ENCODE results near the gene CCDC6. TPM values are rescaled to one million over a fixed set of nuclear protein-coding genes. Genes with fewer than 3 reads are reported as not detected.

CCDC6 gene
- total RNA-seq, 1 experiment from 2014 or later = 16.7 TPM

DNA sequence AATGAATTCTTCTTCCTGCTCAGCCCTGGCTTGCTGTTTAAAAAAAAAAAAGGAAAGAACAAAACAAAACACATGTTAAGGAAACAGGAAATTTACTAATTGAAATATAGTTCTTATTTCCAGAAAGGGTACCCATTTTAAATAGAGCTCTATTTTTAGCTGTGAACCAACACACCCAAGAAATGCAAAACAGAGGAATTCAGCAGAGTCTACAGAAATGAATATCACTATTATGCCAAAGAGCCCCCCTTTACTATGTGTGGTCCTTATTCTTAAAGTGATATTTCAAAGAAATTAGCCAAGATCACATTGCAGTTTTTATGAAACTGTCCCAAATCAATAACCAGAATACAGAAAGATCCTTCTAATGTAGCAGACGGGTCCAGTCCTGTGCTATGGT, 53.7 kb downstream of the CCDC6 start:
- DNase-seq (ENCODE audit: low spot score) = no peak

DNA sequence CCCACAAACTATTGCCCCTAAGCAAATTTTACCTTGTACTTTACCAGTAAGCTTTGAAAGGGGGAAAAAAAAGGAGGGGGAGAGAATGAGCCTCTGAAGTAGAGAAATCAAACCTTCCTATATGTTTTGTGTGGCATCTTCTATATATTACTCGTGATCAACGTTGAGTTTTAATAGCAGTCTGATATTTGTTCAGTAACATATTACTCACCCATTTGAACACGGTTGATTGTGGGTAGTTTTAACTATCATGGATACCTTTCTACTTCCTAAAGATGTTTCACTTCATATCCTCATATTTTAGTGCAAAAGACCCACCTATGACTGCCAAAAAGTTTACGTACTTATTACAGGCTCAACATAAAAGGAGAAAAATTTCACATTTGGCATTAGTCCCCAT, 54.5 kb downstream of the CCDC6 start:
- no peak for DNase-seq (ENCODE audit: low spot score)

DNA sequence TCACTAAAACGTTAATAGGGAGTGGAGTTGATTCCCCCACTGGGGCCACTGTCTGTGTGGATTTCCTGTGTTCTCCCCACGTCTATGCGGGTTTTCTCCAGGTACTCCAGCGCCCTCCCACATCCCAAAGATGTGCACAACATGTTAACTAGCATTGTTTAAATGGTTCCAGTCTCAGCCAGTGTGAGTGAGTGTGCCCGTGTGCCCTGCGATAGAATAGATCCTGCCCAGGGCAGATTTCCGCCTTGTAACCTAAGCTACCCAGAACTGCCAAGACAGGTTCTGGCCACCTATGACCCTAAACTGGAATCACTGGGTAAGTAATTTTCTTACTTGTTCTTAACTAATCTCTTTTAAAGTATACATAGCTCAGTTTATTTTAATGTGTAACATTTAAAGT, 58.5 kb downstream of the CCDC6 start:
- no peak for DNase-seq (ENCODE audit: low spot score)

DNA sequence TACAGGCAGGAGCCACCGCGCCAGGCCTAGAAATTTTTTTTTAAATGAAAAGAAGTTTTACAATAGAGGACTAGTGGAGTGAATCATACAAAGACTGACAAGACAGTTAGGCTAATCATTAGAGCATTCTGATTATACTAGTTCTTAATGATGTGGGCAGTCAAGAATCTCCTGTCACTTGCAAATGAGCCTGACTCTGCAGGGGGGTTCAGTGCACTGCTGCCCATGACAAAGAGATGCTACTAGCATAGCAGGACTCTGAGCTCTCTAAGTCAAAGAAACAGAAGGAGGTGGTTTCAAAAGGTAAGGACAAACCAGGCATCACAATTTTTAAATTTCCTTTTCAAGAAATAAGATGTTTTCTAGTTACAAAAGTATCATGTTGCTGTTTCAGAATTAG, 59.0 kb downstream of the CCDC6 start:
- no peak for DNase-seq (ENCODE audit: low spot score)

DNA sequence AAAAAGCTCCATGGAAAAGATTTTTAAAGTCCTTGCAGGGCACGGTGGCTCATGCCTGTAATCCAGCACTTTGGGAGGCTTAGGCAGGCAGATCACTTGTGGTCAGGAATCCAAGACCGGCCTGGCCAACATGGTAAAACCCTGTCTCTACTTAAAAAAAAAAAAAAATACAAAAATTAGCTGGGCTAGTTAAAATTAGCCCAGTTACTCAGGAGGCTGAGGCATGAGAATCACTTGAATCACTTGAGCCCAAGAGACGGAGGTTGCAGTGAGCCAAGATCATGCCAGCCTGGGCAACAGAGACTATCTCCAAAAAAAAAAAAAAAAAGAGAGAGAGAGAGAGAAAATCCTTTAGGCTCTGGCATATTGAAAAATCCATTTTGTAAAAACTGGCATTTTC, 61.9 kb downstream of the CCDC6 start:
- no peak for DNase-seq (ENCODE audit: low spot score)

DNA sequence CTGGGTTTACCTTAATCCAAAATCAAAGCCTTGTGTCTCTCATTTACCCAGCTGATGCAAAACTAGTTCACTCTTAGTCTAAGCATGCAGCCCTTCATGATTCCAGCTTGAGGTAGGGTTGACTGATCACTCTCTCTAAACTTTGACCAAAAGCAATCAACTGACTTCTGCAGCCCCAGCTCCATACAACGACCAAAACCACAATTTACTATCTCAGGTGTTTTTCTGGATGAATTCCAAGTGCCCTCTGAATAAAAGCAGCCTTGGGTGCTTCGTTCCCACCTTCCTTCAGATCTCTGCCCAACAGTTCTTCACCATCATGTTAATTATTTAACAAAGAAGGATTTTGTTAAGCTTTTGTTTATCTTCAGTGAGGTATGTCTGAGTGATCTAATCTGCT, 62.6 kb downstream of the CCDC6 start:
- DNase-seq (ENCODE audit: low spot score) = no peak

DNA sequence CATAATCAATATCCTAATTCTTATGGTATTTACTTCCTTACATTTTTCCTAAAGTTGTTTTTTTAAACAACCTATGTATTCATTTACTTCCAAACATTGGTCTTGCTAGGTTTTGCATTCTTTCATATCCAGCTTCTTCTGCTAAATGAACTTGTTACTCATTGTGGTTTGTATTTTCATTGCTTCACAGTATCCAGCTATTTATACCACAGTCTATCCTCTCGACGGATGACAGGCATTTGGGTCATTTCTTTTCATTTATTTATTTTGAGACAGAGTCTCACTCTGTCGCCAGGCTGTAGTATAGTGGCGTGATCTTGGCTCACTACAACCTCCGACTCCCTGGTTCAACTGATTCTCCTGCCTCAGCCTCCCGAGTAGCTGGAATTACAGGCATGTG, 66.8 kb downstream of the CCDC6 start:
- DNase-seq (ENCODE audit: low spot score) = peak; percentile 40

DNA sequence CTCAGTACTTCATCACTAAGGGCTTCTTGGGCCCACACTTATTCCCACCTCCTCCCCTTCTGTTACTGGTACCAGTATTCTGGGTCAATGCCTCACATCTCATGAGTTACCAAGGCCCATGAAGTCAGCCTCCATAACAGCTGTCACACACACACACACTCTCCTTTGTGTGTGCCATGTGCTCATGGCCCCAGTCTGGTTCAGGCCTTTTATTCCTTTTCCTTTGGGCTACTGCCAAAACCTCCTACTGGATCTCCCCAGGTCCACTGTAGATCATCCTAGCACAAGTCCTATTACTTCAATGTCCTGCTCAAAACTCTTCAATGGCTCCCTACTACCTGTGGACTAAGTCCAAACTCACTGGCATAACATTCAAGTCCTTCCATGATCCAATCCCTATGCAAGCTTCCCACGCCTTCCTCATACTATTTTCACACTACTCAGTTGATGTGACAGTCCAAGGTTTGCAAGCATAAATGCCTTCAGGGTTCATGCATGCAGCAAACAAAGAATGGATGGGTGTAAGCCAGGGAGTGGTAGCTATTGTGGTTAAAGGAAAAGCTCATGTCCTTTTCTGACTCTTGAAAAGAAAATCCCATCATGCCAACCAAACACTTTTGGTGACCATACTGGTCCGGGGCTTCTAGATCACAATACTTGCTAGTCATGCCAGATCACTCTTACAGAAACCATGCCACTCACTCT, 68.1 kb downstream of the CCDC6 start:
- DNase-seq (ENCODE audit: low spot score) = no peak

DNA sequence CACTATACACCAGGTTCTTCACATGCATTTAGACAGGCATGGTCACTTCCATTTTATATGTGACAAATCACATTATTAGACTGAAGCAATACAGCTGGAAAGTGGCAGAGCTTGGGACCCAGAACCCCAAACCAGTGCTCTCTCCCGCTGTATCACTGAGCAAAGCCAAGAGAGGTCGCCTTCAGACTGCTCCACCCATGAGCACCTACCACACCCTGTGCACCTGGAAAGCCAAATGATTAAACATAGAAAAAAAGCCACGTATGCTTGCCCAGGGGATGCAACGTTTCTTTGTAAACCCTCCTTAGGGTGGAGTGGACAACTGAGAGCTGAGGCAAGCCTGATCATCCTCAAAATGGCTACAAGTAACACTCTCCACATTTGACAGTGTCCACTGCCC, 72.5 kb downstream of the CCDC6 start:
- DNase-seq (ENCODE audit: low spot score) = no peak

DNA sequence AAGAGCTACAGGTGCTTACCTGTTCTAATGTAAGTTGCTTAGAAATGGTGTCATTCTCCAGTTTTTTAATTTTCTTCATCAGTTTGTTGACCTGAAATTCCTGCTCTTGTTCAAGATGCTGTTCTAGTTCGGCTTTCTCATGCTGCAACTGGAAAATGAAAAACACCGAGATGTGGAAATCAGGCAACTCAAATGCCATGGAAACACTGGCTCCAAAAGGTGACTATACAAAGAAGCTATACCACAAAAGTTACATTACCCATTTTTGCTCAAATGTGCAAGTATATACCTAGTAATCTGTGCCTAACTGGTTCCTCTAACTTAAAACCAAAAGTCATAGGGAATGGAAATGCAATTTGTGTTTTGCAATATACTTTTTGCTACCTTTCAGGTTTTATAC, 73.8 kb downstream of the CCDC6 start:
- no peak for DNase-seq (ENCODE audit: low spot score)

DNA sequence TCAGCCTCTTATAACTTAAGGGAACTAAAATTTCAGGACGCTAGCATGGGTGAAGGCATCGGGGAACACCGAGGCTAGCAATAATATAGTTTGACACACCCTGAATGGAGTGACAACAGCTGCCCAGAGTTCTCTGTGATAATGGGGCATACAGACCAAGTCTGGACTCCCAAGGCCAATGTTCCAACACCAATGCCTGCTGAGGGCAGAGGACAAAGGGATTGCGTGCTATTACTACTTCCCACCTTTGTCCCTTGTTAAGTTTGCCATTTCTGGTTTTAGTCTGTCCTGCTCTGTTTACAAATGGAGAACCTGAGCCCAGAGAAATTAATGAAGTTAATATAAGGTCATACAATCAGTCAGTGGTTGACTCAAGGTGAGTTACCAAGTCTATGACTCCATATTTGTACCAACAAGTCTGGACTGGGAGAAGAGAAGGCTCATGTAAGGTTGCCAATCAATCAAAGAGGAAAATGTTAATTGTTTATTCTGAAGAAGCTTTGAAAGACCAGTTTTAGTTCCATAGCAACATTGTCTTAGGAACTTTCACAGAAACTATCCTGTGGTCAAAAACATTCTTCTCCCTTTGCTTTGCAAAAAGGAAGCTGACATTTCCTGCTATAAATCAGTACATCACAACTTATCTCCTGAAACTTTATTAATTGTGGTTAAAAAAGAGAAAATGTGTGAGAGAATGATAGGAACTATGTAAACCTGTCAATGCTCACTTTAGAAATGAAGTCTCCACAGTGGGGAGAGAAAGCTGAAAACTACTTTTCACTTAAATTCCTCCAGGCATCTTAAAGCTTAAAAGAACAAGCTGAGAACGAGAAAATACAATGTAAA, 74.5 kb downstream of the CCDC6 start:
- no peak for DNase-seq (ENCODE audit: low spot score)

DNA sequence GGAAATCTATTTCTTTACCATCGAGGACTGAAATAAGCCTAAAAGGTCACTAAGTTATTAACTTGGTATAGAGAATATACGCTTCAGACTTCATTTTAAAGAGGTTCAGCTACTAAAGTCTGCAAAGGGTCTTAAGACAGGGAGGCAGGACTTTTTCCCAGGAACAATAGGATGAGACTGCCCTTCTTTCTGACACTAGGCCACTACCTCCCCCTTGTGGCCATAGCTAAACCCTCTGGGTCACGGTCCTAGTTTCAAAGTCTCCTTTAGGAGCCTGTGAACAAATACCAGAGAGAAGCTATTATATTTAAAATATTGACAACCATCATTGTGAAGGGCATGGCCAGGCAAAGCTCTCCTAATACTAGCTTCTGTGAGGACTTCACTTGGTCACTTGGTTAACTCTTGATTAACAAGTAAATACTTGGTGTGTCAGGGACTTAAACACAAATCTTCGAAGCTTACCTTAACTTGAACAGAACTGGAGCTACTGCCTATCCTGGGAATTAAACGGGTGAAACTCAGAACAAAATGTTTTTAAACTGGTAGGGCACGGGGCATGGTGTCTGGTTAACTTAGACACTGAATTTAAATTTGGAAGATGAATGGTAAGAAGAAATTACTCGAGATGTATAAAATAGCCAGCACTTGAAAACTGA, 75.6 kb downstream of the CCDC6 start:
- peak; percentile 57 for DNase-seq (ENCODE audit: low spot score)

DNA sequence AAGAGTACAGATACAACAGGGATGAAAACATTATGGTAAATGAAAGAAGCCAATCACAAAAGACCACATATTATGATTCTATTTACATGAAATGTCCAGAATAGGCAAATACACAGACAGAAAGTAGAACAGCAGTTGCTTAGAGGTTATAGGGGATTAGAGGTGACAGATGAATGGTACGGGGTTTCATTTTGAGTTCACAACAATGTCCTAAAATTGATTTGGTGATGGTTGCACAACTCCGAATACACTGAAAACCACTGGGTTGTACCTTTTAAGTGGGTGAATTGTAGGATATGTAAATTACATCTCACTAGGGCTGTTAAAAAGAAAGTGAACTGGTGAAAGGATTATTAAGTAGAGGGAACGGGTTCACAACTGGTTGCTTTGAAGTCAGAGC, 76.8 kb downstream of the CCDC6 start:
- DNase-seq (ENCODE audit: low spot score) = no peak

DNA sequence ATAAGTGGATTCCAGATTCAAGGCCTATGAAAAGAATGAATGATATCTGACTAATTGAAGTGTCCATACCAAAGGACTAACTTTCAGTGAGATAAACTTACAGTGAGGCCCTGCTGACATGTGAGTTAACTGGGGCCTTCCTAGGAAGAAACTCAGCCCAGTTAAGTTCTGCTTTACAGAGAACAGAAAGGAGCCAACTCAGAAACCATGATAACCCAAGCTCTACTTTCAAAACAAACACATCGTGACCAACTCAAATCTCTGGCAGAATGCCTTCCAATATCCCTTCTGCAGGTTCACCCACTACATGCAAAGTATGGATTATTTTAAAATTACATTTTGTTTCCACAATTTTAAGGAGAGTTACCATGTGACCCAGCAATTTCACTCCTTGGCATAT, 77.3 kb downstream of the CCDC6 start:
- DNase-seq (ENCODE audit: low spot score) = no peak

DNA sequence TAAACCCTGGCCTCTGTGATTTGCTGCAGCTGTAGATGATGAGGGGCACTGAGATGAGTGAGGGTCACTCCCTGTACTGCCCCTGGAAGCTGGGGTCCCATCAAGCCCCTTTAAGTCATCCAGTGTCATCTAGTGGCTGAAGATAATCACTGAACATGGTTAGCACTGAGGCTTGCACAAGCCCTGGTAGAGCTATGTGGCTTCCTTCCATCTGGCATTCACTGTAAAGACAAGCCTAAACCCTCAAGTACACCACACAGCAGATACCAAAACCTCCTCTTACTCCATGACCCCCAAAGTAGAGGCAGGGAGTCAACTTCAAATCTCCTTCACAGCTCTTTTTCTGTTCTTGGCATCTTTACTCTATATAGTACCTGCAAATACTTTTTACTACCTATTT, 80.4 kb downstream of the CCDC6 start:
- no peak for DNase-seq (ENCODE audit: low spot score)

DNA sequence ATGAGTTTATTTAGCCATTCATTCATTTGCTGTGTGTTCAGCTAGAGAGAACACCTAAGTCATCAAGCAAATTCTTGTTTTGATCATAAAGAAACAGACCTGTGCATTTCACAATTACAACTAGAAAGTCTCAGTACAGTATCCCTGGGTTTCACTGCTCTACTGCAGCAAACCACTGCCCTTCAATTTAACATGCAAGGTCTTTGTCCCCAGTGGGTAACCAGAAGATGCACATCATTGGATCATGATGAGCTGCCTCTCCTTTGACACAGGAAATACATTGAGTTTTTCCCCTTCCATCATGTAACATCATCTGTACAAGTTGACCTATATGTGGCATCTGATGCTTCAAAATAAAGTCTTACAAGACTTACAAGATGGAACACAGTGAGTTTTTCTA, 82.6 kb downstream of the CCDC6 start:
- no peak for DNase-seq (ENCODE audit: low spot score)

DNA sequence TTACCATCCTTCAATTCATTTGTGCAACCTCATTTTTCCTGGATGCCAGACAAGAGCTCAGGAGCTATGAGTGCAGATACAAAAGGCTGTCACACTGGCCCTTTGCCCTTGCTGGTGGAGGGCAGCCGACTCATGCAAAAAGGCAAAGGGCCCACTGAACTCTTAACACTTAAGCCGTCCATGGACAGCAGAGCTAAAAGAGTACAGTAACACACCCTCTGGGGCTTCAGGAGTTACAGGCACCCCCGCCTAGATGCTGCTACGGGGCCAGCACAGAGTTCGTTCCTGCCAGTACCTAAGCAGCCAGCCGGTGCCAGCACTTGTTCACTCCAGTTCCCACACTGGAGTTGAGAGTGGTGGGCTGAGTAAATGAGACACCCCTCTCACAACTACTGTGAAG, 83.2 kb downstream of the CCDC6 start:
- no peak for DNase-seq (ENCODE audit: low spot score)

DNA sequence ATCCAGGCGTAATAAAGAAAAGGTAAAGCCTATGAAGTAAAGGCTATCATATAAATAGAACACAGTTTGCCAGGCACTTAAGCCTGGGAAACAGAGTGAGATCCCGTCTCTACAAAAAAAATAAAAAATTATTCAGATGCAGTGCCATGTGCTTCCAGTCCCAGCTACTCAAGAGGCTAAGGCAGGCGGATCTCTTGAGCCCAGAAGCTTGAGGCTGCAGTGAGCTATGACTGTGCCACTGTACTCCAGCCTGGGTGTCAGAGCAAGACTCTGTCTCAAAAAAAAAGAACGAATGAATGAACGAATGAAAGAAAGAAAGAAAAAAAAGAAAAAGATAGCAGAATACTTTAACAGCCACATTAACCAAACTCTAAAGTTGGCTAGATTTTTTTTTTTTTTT, 85.9 kb downstream of the CCDC6 start:
- DNase-seq (ENCODE audit: low spot score) = no peak

DNA sequence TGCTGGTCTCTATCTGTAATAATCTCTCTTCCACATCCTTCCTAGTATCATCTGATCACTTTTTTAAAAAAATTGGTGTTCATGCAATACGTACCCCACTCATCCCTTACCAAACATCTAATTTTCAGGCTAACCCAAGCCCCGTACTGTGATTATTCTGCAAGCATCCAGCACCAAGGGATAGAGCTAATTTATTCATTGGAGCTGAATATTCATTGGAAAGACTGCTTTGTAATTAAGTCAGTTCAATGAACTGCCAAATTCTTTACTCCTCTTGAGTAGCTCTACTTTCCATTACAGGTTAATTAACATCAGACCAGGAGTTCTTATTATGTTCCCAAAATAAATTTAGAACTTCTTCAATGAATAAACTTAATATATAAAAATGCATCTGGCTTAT, 86.7 kb downstream of the CCDC6 start:
- no peak for DNase-seq (ENCODE audit: low spot score)

DNA sequence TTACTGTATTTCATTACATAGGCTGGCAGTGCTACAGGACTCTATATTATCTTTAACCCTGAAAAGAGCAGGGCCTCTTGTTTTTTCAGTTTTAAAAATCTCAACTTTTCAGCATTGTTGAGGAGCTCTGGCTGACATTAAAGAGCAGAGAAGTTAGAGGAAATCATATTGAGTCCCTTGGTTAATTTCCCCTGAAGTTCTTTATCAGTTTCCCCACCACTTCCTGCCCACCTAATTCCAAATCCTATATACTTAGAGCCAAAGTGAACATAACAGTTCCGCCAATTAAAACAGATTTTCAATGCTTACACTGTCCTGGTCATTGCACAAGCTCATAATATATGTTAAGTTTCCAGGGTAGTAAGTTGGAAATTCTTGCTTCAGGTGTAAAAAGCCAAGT, 87.1 kb downstream of the CCDC6 start:
- DNase-seq (ENCODE audit: low spot score) = no peak

DNA sequence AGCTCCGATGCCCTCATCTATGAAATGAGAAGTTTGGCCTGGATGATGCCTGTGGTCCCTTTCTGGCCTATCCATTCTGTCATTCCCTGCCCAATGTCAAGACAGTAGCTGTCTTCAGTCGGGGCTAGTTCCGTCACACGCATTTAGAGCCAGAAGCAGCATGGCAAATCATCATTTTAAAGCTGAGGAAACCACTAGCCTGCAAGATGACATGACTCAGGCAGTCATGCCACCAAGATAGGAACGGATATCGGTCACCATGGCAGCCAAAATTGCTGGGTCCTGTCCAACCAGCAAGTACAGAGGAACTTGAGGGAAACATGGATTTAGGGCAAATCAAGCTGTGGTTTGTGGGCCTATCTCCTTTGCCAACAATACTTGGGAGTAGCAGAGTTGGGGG, 88.6 kb downstream of the CCDC6 start:
- DNase-seq (ENCODE audit: low spot score) = peak; percentile 53

DNA sequence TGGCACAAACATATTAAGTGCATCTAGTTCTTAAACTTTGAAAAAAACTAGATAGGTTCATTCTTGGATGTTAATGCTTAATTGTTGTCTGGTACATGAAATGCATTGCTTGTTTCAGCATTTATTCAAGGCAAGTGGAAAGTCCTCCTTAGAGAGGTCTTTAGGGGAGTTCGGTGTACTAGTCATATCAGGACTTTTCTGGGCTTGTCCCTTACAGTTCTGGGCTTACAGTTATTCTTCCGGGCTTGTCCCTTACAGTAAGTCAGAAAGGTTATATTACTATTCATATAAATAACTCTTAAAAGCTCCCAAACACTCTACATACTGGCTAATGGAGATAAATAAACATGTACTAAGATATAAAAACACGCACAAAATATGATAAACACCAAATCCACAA, 91.5 kb downstream of the CCDC6 start:
- DNase-seq (ENCODE audit: low spot score) = no peak

DNA sequence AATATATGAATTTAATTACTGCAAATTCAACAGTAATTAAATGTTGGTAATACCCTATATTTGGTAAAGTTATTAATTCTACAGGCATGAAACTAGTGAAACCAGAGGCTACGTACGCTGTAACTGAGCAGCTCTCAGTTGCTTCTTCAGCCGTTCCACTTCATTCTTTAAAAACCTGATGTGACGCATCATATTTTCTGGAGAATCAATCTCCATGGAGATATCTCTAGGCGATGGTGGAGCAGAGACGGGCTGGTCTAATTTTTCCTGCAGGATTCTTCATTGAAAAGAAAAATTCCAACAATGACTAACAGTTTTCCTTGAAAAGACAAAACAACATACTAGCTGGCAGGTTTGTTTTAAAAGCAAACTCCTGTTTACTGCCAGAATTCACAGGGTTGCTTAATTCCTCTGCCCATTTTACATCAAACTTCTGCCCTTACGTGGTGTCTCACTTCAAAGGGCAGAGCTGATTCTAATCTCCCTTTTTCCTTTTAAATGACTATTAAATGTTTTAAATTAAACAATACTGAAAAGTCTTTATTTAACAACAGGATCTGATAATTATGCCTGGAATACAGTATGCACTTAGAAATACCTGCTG, 93.7 kb downstream of the CCDC6 start:
- no peak for DNase-seq (ENCODE audit: low spot score)
